ENCODE data around the gene ATAD2B. TPM values are rescaled to one million over a fixed set of nuclear protein-coding genes. Genes with fewer than 3 reads are reported as not detected.

Gene ATAD2B
- total RNA-seq, 2 experiments from 2014 or later: 13.2 to 14.3 TPM

GRCh38 chr2:23912054-23912453 is 14.9 kb downstream of the ATAD2B start:
- no peak for DNase-seq
- H3K4me1 Mint-ChIP-seq (ENCODE audit: low read depth): peaks cover 22% of the 10 kb centered on the region
- intact Hi-C loops (cut with micrococcal nuclease): no loop called here
- POLR2A ChIA-PET: no interaction called here
- no peaks in the 10 kb centered on the region for H3K36me3 Mint-ChIP-seq
- H3K9me3 Mint-ChIP-seq: no peaks in the 10 kb centered on the region
- no peaks in the 10 kb centered on the region for H3K27me3 Mint-ChIP-seq
- H3K4me3 Mint-ChIP-seq: no peak overlapping the region
- CTCF ChIA-PET: interaction anchor here (1.3 kb wide), 1 partner anchor 15 kb away, joined by 3 read pairs; the partner anchor contains the start of gene ATAD2B
- H3K27ac Mint-ChIP-seq: no peak overlapping the region

DNA sequence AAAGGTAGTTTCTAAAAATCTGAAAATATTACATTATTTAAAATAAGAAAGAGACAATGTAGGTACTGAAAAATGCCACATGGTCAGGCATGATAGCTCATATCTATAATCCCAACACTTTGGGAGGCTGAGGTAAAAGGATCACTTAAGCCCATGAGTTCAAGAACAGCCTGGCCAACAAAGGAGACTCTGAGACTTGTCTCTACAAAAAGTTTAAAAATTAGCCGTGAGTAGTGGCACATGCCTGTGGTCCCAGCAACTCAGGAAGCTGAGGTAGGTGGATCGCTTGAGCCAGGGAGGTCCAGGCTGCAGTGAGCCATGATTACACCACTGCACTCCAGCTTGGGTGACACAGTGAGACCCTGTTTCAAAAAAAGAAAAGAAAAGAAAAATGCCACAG is 21.8 kb downstream of the ATAD2B start:
- POLR2A ChIA-PET: no interaction called here
- intact Hi-C loops (cut with micrococcal nuclease): no loop called here

DNA sequence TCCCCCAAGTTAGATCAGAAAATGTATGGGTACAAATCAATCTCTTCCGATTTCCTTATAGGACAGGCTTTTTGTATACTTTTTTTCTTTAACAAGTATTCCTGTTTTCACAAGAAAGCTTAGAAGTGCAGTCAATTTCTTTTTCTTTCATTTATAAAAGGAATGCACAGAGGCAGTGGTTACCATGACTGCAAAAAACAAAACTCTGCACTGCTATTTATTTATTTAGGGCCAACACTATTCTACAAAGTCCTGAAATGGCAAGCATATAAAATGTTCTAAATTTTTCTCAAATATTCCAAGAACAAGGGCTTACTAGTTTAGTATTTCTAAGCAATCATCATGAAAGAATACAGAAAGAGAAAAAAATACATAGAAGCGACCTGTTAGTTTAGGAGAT is 22.2 kb downstream of the ATAD2B start:
- Mint-ChIP-seq H3K4me3 (no peak overlapping the region), H3K27me3 (no peaks in the 10 kb centered on the region), H3K27ac (no peak overlapping the region), H3K36me3 (no peaks in the 10 kb centered on the region), H3K4me1 (ENCODE audit: low read depth) (peaks cover 36% of the 10 kb centered on the region), H3K9me3 (no peaks in the 10 kb centered on the region)
- POLR2A ChIA-PET: no interaction called here
- CTCF ChIA-PET: interaction anchor here (1.5 to 2.8 kb wide), 2 partner anchors 21 to 80 kb away, joined by 3 to 8 read pairs; no protein-coding TSS in a partner anchor
- no peak for DNase-seq
- intact Hi-C loops (cut with micrococcal nuclease): no loop called here

More for the DNA sequence above, 21.8 kb downstream of the ATAD2B start:
- Mint-ChIP-seq H3K27ac (no peak overlapping the region), H3K27me3 (no peaks in the 10 kb centered on the region), H3K4me1 (ENCODE audit: low read depth) (peaks cover 36% of the 10 kb centered on the region), H3K4me3 (no peak overlapping the region), H3K9me3 (no peaks in the 10 kb centered on the region), H3K36me3 (no peaks in the 10 kb centered on the region)
- CTCF ChIA-PET: interaction anchor here (1.5 to 2.8 kb wide), 2 partner anchors 20 to 80 kb away, joined by 3 to 8 read pairs; no protein-coding TSS in a partner anchor
- DNase-seq: no peak

DNA sequence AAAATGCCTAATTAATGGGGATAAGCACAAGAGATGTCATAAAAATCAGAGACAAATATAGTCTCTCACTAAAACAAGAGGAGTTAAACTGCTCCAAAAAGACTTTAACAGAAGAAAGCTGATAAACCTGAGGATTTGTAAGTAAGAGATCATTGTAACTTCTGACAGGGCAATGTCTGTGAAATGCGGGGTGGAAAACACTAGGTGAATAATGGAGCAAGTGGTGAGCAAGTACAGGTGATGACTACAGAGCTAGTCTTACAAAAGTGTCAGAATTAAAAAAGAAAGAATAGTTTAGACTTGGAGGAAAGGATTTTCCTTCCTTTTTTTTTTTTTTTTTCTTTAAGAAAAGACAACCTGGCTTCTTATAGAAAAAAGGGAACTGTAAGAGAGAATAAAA is 22.7 kb downstream of the ATAD2B start:
- H3K4me1 Mint-ChIP-seq (ENCODE audit: low read depth): peaks cover 36% of the 10 kb centered on the region

GRCh38 chr2:23903034-23903433 is 23.9 kb downstream of the ATAD2B start:
- no peaks in the 10 kb centered on the region for H3K9me3 Mint-ChIP-seq
- intact Hi-C loops (cut with micrococcal nuclease): no loop called here
- no peaks in the 10 kb centered on the region for H3K36me3 Mint-ChIP-seq
- DNase-seq: no peak
- peaks cover 36% of the 10 kb centered on the region for H3K4me1 Mint-ChIP-seq (ENCODE audit: low read depth)
- POLR2A ChIA-PET: no interaction called here
- no peaks in the 10 kb centered on the region for H3K27me3 Mint-ChIP-seq
- CTCF ChIA-PET: no interaction called here
- no peak overlapping the region for H3K27ac Mint-ChIP-seq
- H3K4me3 Mint-ChIP-seq: no peak overlapping the region

More for the DNA sequence above, 22.7 kb downstream of the ATAD2B start:
- no peaks in the 10 kb centered on the region for H3K27me3 Mint-ChIP-seq
- H3K4me3 Mint-ChIP-seq: no peak overlapping the region
- intact Hi-C loops (cut with micrococcal nuclease): no loop called here
- no peaks in the 10 kb centered on the region for H3K36me3 Mint-ChIP-seq
- CTCF ChIA-PET: interaction anchor here (1.5 to 2.8 kb wide), 2 partner anchors 21 to 79 kb away, joined by 3 to 8 read pairs; no protein-coding TSS in a partner anchor
- POLR2A ChIA-PET: no interaction called here
- H3K27ac Mint-ChIP-seq: no peak overlapping the region
- no peak for DNase-seq
- no peaks in the 10 kb centered on the region for H3K9me3 Mint-ChIP-seq

DNA sequence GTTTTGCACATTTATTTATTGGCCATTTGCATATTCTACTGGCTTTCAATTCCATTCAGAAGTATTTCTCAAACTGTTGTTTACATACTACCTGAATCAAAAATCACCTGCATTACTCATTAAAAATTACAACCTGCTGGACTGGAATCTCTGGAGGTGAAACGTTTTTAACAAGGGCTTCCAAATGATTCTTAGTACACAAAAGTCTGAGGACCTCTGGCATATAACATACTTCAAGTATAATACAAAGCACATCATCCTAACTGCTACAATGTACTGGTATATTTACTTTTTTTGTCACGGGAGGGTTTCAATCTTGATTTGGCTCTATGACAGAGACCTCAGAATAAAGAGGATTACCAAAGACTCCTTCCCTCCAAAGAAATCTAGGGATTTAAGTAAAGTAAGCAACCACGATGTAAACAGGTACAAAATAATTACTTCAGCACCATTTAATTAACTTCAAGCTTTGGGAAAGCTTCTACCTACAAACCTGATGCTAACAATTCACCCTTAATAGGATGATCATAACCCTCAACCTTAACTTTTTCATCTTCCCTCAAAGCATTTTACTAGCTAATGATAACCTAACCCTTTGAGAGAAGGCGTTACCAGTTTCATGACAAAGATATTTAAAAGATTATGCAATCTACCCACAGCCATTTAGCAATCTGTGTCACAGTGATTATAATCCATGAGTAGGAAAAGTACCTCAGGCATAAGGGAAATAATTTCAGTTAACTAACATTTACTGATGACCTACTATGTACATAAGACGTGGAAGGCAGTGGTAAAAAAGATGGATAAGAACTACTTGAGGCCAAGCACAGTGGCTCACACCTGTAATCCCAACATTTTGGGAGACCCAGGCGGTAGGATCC is 24.7 kb downstream of the ATAD2B start:
- Mint-ChIP-seq H3K27ac (no peak overlapping the region), H3K36me3 (no peaks in the 10 kb centered on the region), H3K27me3 (no peaks in the 10 kb centered on the region), H3K4me1 (ENCODE audit: low read depth) (peaks cover 36% of the 10 kb centered on the region), H3K4me3 (no peak overlapping the region), H3K9me3 (no peaks in the 10 kb centered on the region)
- CTCF ChIA-PET: no interaction called here
- POLR2A ChIA-PET: no interaction called here
- no peak for DNase-seq
- intact Hi-C loops (cut with micrococcal nuclease): no loop called here

DNA sequence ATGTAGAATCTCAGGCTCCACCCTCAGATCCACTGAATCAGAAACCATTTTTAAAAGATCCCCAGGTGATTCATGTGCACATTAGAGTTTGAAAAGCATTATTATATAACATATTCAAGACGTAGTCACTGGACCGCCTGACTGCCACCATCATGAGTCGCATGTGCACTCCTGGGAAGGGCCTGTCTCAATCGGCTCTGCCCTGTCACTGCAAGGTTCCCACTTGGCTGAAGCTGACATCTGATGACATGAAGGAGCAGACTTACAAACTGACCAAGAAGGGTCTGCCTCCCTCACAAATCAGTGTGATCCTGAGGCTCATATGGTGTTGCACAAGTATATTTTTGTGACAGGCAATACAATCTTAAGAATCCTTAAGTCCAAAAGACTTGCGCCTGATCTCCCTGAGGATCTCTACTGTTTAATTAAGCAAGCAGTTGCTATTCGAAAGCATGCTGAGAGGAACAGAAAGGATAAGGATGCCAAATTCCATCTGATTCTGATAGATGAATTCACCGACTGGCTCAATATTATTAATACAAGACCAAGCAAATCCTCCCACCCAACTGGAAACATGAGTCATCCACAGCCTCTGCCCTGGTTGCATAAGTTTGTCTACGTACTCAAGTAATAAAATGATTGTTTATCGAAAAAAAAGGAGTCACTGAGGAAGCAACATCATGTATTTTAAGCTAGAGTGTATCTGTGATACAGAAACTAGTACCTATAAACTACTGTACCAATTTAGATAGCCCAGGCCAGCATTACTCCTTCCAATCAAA is 26.2 kb downstream of the ATAD2B start:
- POLR2A ChIA-PET: interaction anchor here (0.5 to 1.0 kb wide), 2 partner anchors 25 to 121 kb away, joined by 3 to 4 read pairs; no protein-coding TSS in a partner anchor
- no peak overlapping the region for H3K4me3 Mint-ChIP-seq
- H3K4me1 Mint-ChIP-seq (ENCODE audit: low read depth): peaks cover 34% of the 10 kb centered on the region
- intact Hi-C loops (cut with micrococcal nuclease): no loop called here
- no peaks in the 10 kb centered on the region for H3K27me3 Mint-ChIP-seq
- no peak overlapping the region for H3K27ac Mint-ChIP-seq
- H3K36me3 Mint-ChIP-seq: no peaks in the 10 kb centered on the region
- CTCF ChIA-PET: interaction anchor here (0.7 to 2.1 kb wide), 2 partner anchors 25 to 27 kb away, joined by 3 to 9 read pairs; partner anchors contain the start of gene ATAD2B
- peak; percentile 20 for DNase-seq
- H3K9me3 Mint-ChIP-seq: no peaks in the 10 kb centered on the region

DNA sequence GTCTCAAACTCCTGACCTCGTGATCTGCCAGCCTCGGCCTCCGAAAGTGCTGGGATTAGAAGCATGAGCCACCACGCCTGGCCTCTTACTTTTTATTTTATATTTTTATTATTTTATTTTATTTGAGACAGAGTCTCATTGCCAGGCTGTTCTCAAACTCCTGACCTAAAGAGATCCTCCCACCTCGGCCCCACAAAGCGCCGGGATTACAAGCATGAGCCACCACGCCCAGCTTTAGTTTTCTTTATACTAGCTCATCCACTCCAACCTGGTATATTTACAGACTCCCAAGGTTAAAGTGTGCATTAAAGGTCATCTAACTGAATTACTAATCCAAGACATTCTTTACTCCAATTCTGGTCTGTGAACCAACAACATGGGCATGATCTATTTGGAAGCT is 26.8 kb downstream of the ATAD2B start:
- Mint-ChIP-seq H3K27ac (no peak overlapping the region), H3K36me3 (no peaks in the 10 kb centered on the region), H3K27me3 (no peaks in the 10 kb centered on the region), H3K4me1 (ENCODE audit: low read depth) (peaks cover 31% of the 10 kb centered on the region), H3K4me3 (no peak overlapping the region), H3K9me3 (no peaks in the 10 kb centered on the region)
- no peak for DNase-seq
- CTCF ChIA-PET: interaction anchor here (1.1 to 2.1 kb wide), 2 partner anchors 27 to 184 kb away, joined by 4 to 9 read pairs; partner anchors contain the start of genes ATAD2B and TP53I3
- POLR2A ChIA-PET: interaction anchor here (1.0 kb wide), 1 partner anchor 26 kb away, joined by 4 read pairs; no protein-coding TSS in a partner anchor
- intact Hi-C loops (cut with micrococcal nuclease): no loop called here

- Mint-ChIP-seq H3K4me3 (no peak overlapping the region), H3K4me1 (ENCODE audit: low read depth) (peaks cover 12% of the 10 kb centered on the region), H3K36me3 (peaks cover 23% of the 10 kb centered on the region), H3K27me3 (no peaks in the 10 kb centered on the region), H3K27ac (no peak overlapping the region), H3K9me3 (no peaks in the 10 kb centered on the region)
- intact Hi-C loops (cut with micrococcal nuclease): no loop called here
- ChIA-PET POLR2A (no interaction called here), CTCF (interaction anchor here (1.6 kb wide), 1 partner anchor 47 kb away, joined by 4 read pairs; no protein-coding TSS in a partner anchor)
- DNase-seq: no peak
These were observed 55.7 kb downstream of the ATAD2B start for GRCh38 chr2:23871206-23871605.

- Mint-ChIP-seq H3K4me3 (no peak overlapping the region), H3K27ac (peak overlapping the region; percentile 55), H3K4me1 (ENCODE audit: low read depth) (peaks cover 12% of the 10 kb centered on the region), H3K9me3 (no peaks in the 10 kb centered on the region), H3K36me3 (peaks cover 22% of the 10 kb centered on the region), H3K27me3 (no peaks in the 10 kb centered on the region)
- ChIA-PET CTCF (interaction anchor here (0.6 to 2.0 kb wide), 3 partner anchors 11 to 60 kb away, joined by 4 to 7 read pairs (median 4); partner anchors contain the start of gene ATAD2B), POLR2A (interaction anchor here (0.5 to 1.2 kb wide), 3 partner anchors 24 to 59 kb away, joined by 3 to 6 read pairs (median 3); partner anchors contain the start of gene ATAD2B)
- intact Hi-C loops (cut with micrococcal nuclease): loop anchor here (1.0 to 5.0 kb wide), 2 partner anchors 40 to 60 kb away; partner anchors contain the start of gene ATAD2B
- no peak for DNase-seq
These were observed 59.5 kb downstream of the ATAD2B start for GRCh38 chr2:23867449-23867848.

- CTCF ChIA-PET: no interaction called here
- no peaks in the 10 kb centered on the region for H3K27me3 Mint-ChIP-seq
- no peak overlapping the region for H3K27ac Mint-ChIP-seq
- no peaks in the 10 kb centered on the region for H3K9me3 Mint-ChIP-seq
- peaks cover 11% of the 10 kb centered on the region for H3K4me1 Mint-ChIP-seq (ENCODE audit: low read depth)
- H3K36me3 Mint-ChIP-seq: peaks cover 21% of the 10 kb centered on the region
- no peak overlapping the region for H3K4me3 Mint-ChIP-seq
- no peak for DNase-seq
- intact Hi-C loops (cut with micrococcal nuclease): no loop called here
- POLR2A ChIA-PET: interaction anchor here (0.5 kb wide), 1 partner anchor 19 kb away, joined by 3 read pairs; no protein-coding TSS in a partner anchor
These were observed 64.1 kb downstream of the ATAD2B start for GRCh38 chr2:23862716-23863426.
